ENCODE measurements around the gene CCSER1.

CCSER1 gene

GRCh38 chr4:91630054-91630453 is 1502.9 kb downstream of the CCSER1 start:
- DNase-seq, result no peak

DNA sequence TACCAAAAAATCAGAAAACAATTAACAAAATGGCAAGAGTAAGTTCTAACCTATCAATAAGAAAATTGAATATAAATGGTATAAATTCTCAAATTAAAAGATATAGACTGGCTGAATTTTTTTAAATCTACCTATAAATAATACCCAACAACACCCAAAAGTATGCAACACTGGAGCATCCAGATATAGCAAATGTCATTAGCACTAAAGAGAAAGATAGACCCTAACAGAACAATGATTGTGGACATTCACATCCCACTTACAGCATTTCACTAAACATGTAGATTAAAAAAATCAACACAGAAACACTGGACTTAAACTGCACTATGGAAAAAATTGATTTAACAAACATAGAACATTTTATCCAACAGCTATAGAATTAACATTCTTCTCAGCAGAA is 1503.6 kb downstream of the CCSER1 start:
- DNase-seq, result no peak

DNA sequence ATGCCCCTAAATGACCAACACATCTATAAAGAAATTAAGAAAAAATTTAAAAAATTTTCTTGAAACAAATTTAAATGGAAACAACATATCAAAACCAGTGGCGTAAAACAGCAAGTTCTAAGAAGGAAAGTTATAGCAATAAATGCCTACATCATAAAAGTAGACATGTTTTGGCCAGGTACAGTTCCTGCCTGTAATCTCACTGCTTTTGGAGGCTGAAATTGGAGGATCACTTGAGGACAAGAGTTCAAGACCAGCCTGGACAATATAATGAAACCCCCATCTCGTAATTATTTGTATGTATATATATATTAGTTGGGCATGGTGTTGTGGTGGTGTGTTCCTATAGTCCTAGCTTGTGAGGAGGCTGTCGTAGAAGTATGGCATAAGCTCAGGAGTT is 1504.1 kb downstream of the CCSER1 start:
- no peak for DNase-seq

- no peak for DNase-seq
Observed at GRCh38 chr4:91636083-91636482, 1508.9 kb downstream of the CCSER1 start.

Measured in activated CD4-positive, alpha-beta T cell treated with anti-CD3 and anti-CD28 coated beads, Interleukin-2, Interleukin-6, amounts not matched to agents 100 ng/mL and 50 ng/mL, durations not matched to agents 16 hours and 8 hours (primary cell).